Raji (cell line): Measurements from ENCODE around the gene C1orf167.

Source experiments
- POLR2A ChIP-seq: IDR thresholded peaks from 2 replicates; pipeline ENCODE4 v1.6.1; 2011; ENCODE audit warnings: low read depth, low read length, control low read depth; ENCODE audit not compliant: insufficient read depth

C1orf167 gene

GRCh38 chr1:11761988-11762406 lies at the start of gene C1orf167:
C1orf167 (plus strand) TSS chr1:11762193; CDS start chr1:11764401, 2,208 bp downstream.
- TF ChIP-seq POLR2A: no peak

- no peak for TF ChIP-seq POLR2A
Measured at GRCh38 chr1:11712285-11712684, 49.7 kb upstream of the C1orf167 start.

GRCh38 chr1:11713095-11713494 lies 48.9 kb upstream of the C1orf167 start:
- TF ChIP-seq POLR2A: no peak

- no peak for TF ChIP-seq POLR2A
Measured at GRCh38 chr1:11714831-11715575, 47.0 kb upstream of the C1orf167 start.

- 0 out of 2 replicates have a peak, but pooled peaks have one; percentile 13 for TF ChIP-seq POLR2A
Measured at GRCh38 chr1:11719313-11720032, 42.5 kb upstream of the C1orf167 start.

- TF ChIP-seq POLR2A: no peak
Measured at GRCh38 chr1:11720033-11720376, 42.0 kb upstream of the C1orf167 start.

GRCh38 chr1:11720525-11720924 lies 41.5 kb upstream of the C1orf167 start:
- TF ChIP-seq POLR2A: no peak

GRCh38 chr1:11721311-11721710 lies 40.7 kb upstream of the C1orf167 start:
- TF ChIP-seq POLR2A: no peak

GRCh38 chr1:11722538-11722937 lies 39.5 kb upstream of the C1orf167 start:
- TF ChIP-seq POLR2A: no peak

- no peak for TF ChIP-seq POLR2A
Measured at GRCh38 chr1:11725616-11726015, 36.4 kb upstream of the C1orf167 start.

GRCh38 chr1:11727119-11727518 lies 34.9 kb upstream of the C1orf167 start:
- TF ChIP-seq POLR2A: no peak

GRCh38 chr1:11728126-11728806 lies 33.7 kb upstream of the C1orf167 start:
- TF ChIP-seq POLR2A: no peak

- TF ChIP-seq POLR2A: no peak
Measured at GRCh38 chr1:11729155-11729497, 32.9 kb upstream of the C1orf167 start.

- no peak for TF ChIP-seq POLR2A
Measured at GRCh38 chr1:11729498-11730428, 32.2 kb upstream of the C1orf167 start.

GRCh38 chr1:11730429-11730891 lies 31.5 kb upstream of the C1orf167 start:
- peak; percentile 23; the same call in 1 of the 2 replicates for TF ChIP-seq POLR2A
